Neural progenitor cell (in vitro differentiated cells): ENCODE results near the gene SP110.

ENCODE experiments used
- EZH2 ChIP-seq: fragments of 200-600 bp; sonication (generic); IDR thresholded peaks from 2 replicates; pipeline ENCODE4 v1.6.1; 2017; ENCODE audit warnings: antibody characterized with exemption, mild to moderate bottlenecking, moderate library complexity
- EZH2phosphoT487 ChIP-seq: fragments of 200-600 bp; sonication (generic); IDR thresholded peaks from 2 replicates; pipeline ENCODE4 v1.6.1; 2017; ENCODE audit warnings: antibody characterized with exemption
- TF ChIP-seq, protein P1 (sequence below): fragments of 200-600 bp; sonication (generic); IDR thresholded peaks from 2 replicates; pipeline ENCODE4 v1.5.1; 2017; ENCODE audit warnings: antibody characterized with exemption, mild to moderate bottlenecking

DNA sequence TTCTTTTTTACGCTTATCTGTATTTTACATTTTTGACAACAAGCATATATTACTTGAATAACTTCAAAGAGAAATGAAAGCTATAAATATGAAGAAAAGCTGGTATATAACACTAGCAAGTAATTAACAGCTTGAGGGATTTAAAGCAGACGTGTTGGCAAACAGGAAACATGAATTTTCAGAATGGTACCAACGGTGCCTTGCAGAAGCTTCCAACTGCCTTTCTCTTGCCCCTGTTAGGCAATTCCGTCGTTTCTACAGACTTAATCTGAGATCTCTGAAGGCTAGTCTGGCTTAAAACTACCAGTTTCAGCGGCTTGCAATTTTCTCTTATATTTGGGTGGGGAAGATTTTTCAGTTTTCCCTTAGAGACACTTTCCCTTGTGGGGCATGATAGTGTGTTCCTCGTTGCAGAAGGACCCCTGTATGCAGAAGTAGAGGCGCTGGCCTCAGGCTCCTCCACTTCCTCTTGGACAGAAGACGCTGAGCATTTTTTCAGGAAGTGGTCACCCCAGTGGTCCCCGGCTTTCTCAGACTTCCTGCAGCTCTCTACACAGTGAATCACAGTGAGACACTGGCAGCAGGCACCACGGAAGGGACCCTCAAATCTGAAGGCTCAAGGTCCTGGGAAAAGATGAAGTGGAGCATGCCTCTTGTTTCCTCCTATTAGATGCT, 94.9 kb downstream of the SP110 start:
- TF ChIP-seq, protein P1, sequence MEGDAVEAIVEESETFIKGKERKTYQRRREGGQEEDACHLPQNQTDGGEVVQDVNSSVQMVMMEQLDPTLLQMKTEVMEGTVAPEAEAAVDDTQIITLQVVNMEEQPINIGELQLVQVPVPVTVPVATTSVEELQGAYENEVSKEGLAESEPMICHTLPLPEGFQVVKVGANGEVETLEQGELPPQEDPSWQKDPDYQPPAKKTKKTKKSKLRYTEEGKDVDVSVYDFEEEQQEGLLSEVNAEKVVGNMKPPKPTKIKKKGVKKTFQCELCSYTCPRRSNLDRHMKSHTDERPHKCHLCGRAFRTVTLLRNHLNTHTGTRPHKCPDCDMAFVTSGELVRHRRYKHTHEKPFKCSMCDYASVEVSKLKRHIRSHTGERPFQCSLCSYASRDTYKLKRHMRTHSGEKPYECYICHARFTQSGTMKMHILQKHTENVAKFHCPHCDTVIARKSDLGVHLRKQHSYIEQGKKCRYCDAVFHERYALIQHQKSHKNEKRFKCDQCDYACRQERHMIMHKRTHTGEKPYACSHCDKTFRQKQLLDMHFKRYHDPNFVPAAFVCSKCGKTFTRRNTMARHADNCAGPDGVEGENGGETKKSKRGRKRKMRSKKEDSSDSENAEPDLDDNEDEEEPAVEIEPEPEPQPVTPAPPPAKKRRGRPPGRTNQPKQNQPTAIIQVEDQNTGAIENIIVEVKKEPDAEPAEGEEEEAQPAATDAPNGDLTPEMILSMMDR, result no peak
- TF ChIP-seq EZH2 (no peak), EZH2phosphoT487 (no peak)
